OCI-LY7 (cell line): ENCODE results near the gene MTG2.

Source experiments
- CTCF ChIP-seq: fragments of 200-600 bp; sonication (generic); conservative IDR thresholded peaks from 2 replicates; pipeline ENCODE4 v1.5.1; 2014; ENCODE audit warnings: mild to moderate bottlenecking, antibody characterized with exemption, low read length, moderate library complexity, mixed read lengths
- EZH2phosphoT487 ChIP-seq: fragments of 200-600 bp; sonication (generic); IDR thresholded peaks from 2 replicates; pipeline ENCODE4 v1.6.1; 2018; ENCODE audit warnings: low read depth, borderline replicate concordance, mild to moderate bottlenecking, mixed run types, antibody characterized with exemption, low read length, moderate library complexity, mixed read lengths

- TF ChIP-seq EZH2phosphoT487 (no peak), CTCF (no peak)
Measured at GRCh38 chr20:62158541-62158940, 24.3 kb upstream of the MTG2 start.
